ENCODE data around the gene STX17. TPM values are rescaled to one million over a fixed set of nuclear protein-coding genes. Genes with fewer than 3 reads are reported as not detected.

The STX17 gene
- total RNA-seq, 4 donors from 2014 or later = 36.4 to 187 (median 40.7) TPM

DNA sequence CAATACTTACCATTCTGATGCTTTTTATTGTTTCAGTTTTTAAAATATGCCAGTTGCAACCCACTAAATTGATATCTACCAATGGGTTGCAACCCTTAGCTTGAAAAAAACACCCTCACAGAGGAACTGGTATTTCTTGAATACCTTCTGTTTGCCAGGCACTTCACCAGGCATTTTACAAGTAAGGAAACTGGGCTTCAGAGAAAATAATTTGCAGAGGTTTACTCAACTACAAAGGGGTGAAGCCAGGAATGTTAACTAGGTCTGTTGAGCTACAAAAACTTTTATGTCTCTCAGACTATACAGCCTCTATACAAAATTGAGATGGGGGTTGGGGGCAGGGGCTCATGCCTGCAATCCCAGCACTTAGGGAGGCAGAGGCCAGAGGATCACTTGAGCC lies 65.0 kb downstream of the STX17 start:
- no peaks in the 10 kb centered on the region for H3K9me3 ChIP-seq

DNA sequence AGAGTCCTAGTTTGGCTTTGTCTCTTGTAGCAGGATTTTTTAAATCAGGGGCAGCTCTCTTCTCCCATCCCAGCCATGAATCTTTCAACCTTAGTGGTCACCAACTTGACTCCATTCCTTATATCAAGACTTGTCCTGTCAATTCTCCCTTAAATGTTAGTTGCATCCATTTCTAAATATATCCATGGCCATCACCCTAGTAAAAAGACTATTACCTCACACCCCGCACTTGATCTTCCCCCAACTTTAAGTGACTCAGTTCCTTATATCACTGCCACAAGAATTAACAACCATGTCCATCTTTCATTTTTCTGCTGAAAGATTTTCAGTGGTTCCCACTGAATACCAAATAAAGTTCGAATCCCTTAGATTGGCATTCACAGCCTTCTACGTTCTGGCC lies 67.0 kb downstream of the STX17 start:
- no peak overlapping the region for H3K4me3 ChIP-seq
- no peaks in the 10 kb centered on the region for H3K9me3 ChIP-seq
- H3K27me3 ChIP-seq = no peaks in the 10 kb centered on the region
- H3K27ac ChIP-seq = no peak overlapping the region
- DNase-seq = no peak
- peaks cover 0 to 14% (median 0%) of the 10 kb centered on the region in 3 donors for H3K36me3 ChIP-seq
- H3K4me1 ChIP-seq = no peaks in the 10 kb centered on the region
- no peak for TF ChIP-seq POLR2A (IDR thresholded peaks at IDR 0.05)
- TF ChIP-seq, protein P1, sequence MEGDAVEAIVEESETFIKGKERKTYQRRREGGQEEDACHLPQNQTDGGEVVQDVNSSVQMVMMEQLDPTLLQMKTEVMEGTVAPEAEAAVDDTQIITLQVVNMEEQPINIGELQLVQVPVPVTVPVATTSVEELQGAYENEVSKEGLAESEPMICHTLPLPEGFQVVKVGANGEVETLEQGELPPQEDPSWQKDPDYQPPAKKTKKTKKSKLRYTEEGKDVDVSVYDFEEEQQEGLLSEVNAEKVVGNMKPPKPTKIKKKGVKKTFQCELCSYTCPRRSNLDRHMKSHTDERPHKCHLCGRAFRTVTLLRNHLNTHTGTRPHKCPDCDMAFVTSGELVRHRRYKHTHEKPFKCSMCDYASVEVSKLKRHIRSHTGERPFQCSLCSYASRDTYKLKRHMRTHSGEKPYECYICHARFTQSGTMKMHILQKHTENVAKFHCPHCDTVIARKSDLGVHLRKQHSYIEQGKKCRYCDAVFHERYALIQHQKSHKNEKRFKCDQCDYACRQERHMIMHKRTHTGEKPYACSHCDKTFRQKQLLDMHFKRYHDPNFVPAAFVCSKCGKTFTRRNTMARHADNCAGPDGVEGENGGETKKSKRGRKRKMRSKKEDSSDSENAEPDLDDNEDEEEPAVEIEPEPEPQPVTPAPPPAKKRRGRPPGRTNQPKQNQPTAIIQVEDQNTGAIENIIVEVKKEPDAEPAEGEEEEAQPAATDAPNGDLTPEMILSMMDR (IDR thresholded peaks at IDR 0.05) = no peak

More for the DNA sequence above, 65.0 kb downstream of the STX17 start:
- Histone ChIP-seq H3K4me3 (no peak overlapping the region), H3K4me1 (no peaks in the 10 kb centered on the region), H3K27me3 (no peaks in the 10 kb centered on the region), H3K36me3 (peaks cover 0 to 30% (median 0%) of the 10 kb centered on the region in 3 donors), H3K27ac (no peak overlapping the region)
- DNase-seq = no peak
- TF ChIP-seq, protein P1 (IDR thresholded peaks at IDR 0.05) = no peak
- no peak for TF ChIP-seq POLR2A (IDR thresholded peaks at IDR 0.05)

DNA sequence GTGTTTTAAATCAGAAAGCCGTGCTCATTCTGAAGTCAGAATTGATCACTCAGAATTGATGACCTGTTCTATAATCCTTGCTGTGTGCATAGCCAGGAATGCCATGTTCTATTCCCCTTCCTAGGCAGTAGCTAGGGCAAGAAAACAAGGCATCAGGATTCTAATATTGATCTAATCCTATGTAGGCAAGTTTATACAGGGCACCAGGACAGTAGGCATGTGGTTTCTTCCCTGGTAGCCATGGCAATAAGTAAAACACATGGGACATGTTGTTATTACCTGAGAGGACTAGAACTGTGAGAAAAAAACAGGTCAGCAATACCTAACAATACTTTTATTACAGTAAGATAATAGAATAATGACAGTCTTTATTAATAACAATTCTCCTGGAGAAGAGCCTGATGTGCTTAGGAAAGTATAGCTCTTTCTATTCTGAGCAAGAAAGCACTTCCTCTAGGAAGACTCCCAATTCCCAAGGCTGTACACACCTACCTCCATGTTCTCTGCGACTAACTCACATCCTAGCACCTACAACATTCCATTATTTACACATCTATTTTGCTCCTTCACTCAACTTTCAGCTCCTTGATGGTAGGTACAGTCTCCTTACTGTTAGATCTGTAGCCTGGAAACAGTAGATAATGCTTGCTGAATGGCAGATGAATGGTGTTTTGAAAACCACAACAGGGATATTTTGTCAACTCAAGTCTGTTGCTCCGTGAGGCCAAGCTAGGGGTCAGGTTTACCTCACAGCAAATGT lies 70.8 kb downstream of the STX17 start:
- H3K4me3 ChIP-seq = no peak overlapping the region
- no peak for DNase-seq
- H3K27me3 ChIP-seq = no peaks in the 10 kb centered on the region
- no peaks in the 10 kb centered on the region for H3K4me1 ChIP-seq
- TF ChIP-seq, protein P1 (IDR thresholded peaks at IDR 0.05) = no peak
- TF ChIP-seq POLR2A (IDR thresholded peaks at IDR 0.05) = no peak
- H3K9me3 ChIP-seq = no peaks in the 10 kb centered on the region
- no peaks in the 10 kb centered on the region for H3K36me3 ChIP-seq
- no peak overlapping the region for H3K27ac ChIP-seq

DNA sequence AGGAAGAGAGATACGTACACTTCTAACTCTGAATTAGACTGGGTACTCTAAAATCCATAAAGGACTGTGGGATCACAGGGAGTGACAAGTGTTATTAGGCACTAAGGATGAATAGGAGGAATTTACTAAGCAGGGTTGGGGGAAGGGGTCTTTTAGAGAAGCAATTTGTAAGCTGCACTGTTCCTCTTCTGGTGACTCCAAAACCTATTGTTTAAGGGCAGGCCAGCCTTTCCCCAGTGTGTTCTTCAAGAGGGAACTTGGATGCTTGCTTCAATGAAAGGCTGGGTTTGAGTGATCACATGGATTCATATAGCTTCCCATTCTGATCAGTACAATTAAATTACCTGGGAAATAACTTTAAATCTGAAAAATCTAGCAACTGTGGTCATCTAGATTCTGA lies 71.8 kb downstream of the STX17 start:
- no peak for DNase-seq
- Histone ChIP-seq H3K27me3 (no peaks in the 10 kb centered on the region), H3K4me1 (no peaks in the 10 kb centered on the region), H3K9me3 (no peaks in the 10 kb centered on the region), H3K27ac (no peak overlapping the region), H3K4me3 (no peak overlapping the region), H3K36me3 (peaks cover 0 to 6% (median 0%) of the 10 kb centered on the region in 3 donors)
- TF ChIP-seq, protein P1 (IDR thresholded peaks at IDR 0.05) = no peak
- TF ChIP-seq POLR2A (IDR thresholded peaks at IDR 0.05) = no peak

DNA sequence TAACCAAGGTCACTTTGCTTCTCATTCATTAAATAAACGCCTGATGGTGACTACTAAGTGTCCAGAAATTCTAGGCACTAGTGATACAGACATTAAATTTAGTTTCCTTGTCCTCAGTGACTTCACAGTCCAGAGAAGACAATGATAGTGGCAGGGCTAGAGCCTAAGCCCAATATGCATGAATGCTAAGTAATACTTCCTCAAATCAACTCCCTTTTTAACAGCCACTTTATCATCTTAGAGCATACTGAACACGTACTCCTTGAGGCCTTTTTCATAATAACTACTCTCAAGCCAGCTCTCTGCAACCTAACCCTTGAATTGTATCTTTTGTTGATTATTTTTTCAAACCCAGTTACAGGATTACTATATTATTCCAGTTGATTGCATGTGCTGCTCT lies 74.1 kb downstream of the STX17 start:
- no peaks in the 10 kb centered on the region for H3K27me3 ChIP-seq
- TF ChIP-seq, protein P1 (IDR thresholded peaks at IDR 0.05) = no peak
- no peak for TF ChIP-seq POLR2A (IDR thresholded peaks at IDR 0.05)
- no peak overlapping the region for H3K4me3 ChIP-seq
- no peaks in the 10 kb centered on the region for H3K9me3 ChIP-seq
- H3K27ac ChIP-seq = no peak overlapping the region
- H3K36me3 ChIP-seq = peaks cover 0 to 19% (median 0%) of the 10 kb centered on the region in 3 donors
- DNase-seq = no peak
- no peaks in the 10 kb centered on the region for H3K4me1 ChIP-seq
